RPMI8226 (cell line): ENCODE results near the gene TENT4A.
A peak's percentile ranks its signal among the peaks of the same experiment; 100 is the strongest.

Source experiments
- DNase-seq: peaks from one replicate; pipeline ENCODE4 v3.0.0-alpha.2; 2015

The TENT4A gene

GRCh38 chr5:6718718-6719117 is 5.5 kb downstream of the TENT4A start:
- DNase-seq: no peak

- no peak for DNase-seq
Observed at GRCh38 chr5:6719417-6719816, 6.2 kb downstream of the TENT4A start.

GRCh38 chr5:6719896-6720560 is 6.8 kb downstream of the TENT4A start:
- no peak for DNase-seq

- DNase-seq: no peak
Observed at GRCh38 chr5:6720561-6720921, 7.3 kb downstream of the TENT4A start.

GRCh38 chr5:6721442-6721841 is 8.2 kb downstream of the TENT4A start:
- DNase-seq: peak; percentile 32

GRCh38 chr5:6722015-6722414 is 8.8 kb downstream of the TENT4A start:
- peak; percentile 38 for DNase-seq

- DNase-seq: no peak
Observed at GRCh38 chr5:6723122-6723815, 10.0 kb downstream of the TENT4A start.

- DNase-seq: no peak
Observed at GRCh38 chr5:6723816-6724300, 10.6 kb downstream of the TENT4A start.

- no peak for DNase-seq
Observed at GRCh38 chr5:6724321-6724929, 11.2 kb downstream of the TENT4A start.

GRCh38 chr5:6725421-6725820 is 12.2 kb downstream of the TENT4A start:
- DNase-seq: no peak

GRCh38 chr5:6726006-6726405 is 12.8 kb downstream of the TENT4A start:
- no peak for DNase-seq

- no peak for DNase-seq
Observed at GRCh38 chr5:6727231-6727630, 14.0 kb downstream of the TENT4A start.

- DNase-seq: no peak
Observed at GRCh38 chr5:6728011-6728794, 15.0 kb downstream of the TENT4A start.

- DNase-seq: no peak
Observed at GRCh38 chr5:6728795-6729183, 15.6 kb downstream of the TENT4A start.

- DNase-seq: peak; percentile 91
Observed at GRCh38 chr5:6729386-6730310, 16.4 kb downstream of the TENT4A start.

- peak; percentile 26 for DNase-seq
Observed at GRCh38 chr5:6730407-6730806, 17.2 kb downstream of the TENT4A start.

GRCh38 chr5:6730807-6731206 is 17.6 kb downstream of the TENT4A start:
- DNase-seq: no peak

- no peak for DNase-seq
Observed at GRCh38 chr5:6731465-6732237, 18.4 kb downstream of the TENT4A start.

- no peak for DNase-seq
Observed at GRCh38 chr5:6732634-6733410, 19.6 kb downstream of the TENT4A start.

GRCh38 chr5:6733411-6734242 is 20.4 kb downstream of the TENT4A start:
- no peak for DNase-seq
